Measurements from ENCODE around the gene MACC1. TPM values are rescaled to one million over a fixed set of nuclear protein-coding genes. Genes with fewer than 3 reads are reported as not detected.

The MACC1 gene
- total and polyA plus RNA-seq, 2 experiments from 2014 or later: 3.4 to 13.4 TPM

DNA sequence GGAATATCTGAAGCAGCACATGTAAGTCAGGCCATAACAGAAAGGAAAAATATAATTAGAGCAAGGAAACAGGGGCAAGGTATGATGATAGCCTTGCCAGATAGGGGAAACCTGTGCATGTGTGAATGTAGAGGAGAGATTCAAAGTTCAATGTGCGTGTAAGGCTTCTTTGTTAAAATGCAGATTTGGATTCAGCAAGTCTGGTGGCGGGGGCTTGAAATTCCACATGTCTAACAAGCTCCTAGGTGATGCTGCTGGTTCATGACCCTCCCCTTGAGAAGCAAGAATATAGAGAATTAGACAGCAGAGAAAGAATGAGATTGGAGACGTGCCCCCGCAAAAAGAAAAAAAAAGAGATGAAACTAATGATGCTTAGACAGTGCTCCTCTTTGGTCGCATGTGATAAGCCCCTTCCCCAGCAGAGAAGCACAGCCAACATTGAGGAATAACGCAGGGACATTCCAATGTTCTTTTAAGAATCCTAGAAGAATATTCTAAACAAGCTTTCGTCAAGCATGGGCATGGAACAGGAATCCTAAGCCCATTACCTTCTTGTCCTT is 21.1 kb upstream of the MACC1 start:
- Mint-ChIP-seq H3K36me3 (ENCODE audit: low read depth) (no peaks in the 10 kb centered on the region), H3K9me3 (no peaks in the 10 kb centered on the region), H3K4me3 (no peak overlapping the region), H3K27me3 (ENCODE audit: insufficient read depth, low read depth, poor library complexity) (no peaks in the 10 kb centered on the region), H3K4me1 (peaks cover 11% of the 10 kb centered on the region; the same call in 2 of the 3 replicates), H3K27ac (no peak overlapping the region)
- H3K4me3 ChIP-seq: no peak overlapping the region
- H2AFZ ChIP-seq: 0 out of 2 replicates have a peak overlapping the region, but pooled peaks have one; percentile 14
- H3F3A ChIP-seq (replicated peaks; ENCODE audit: low read depth): no peaks in the 10 kb centered on the region
- TF ChIP-seq, protein P1, sequence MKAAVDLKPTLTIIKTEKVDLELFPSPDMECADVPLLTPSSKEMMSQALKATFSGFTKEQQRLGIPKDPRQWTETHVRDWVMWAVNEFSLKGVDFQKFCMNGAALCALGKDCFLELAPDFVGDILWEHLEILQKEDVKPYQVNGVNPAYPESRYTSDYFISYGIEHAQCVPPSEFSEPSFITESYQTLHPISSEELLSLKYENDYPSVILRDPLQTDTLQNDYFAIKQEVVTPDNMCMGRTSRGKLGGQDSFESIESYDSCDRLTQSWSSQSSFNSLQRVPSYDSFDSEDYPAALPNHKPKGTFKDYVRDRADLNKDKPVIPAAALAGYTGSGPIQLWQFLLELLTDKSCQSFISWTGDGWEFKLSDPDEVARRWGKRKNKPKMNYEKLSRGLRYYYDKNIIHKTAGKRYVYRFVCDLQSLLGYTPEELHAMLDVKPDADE (IDR thresholded peaks at IDR 0.05): no peak
- H3K27ac ChIP-seq (ENCODE audit: low read depth): no peak overlapping the region
- DNase-seq (ENCODE audit: low spot score): no peak
- ATAC-seq: no peak
- no peaks in the 10 kb centered on the region for H3K79me2 ChIP-seq (replicated peaks; ENCODE audit: insufficient read depth)
- no peaks in the 10 kb centered on the region for H3K36me3 ChIP-seq (ENCODE audit: insufficient read depth)
- peaks cover 5% of the 10 kb centered on the region; the same call in 1 of the 2 replicates for H3K4me1 ChIP-seq (ENCODE audit: insufficient read depth)
- H4K20me1 ChIP-seq (replicated peaks; ENCODE audit: insufficient read depth): no peaks in the 10 kb centered on the region
- H3K4me2 ChIP-seq: no peak overlapping the region
- H3K27me3 ChIP-seq (ENCODE audit: insufficient read depth): no peaks in the 10 kb centered on the region
- peaks cover 7% of the 10 kb centered on the region; the same call in 1 of the 2 replicates for H3K9me2 ChIP-seq (ENCODE audit: insufficient read depth)

DNA sequence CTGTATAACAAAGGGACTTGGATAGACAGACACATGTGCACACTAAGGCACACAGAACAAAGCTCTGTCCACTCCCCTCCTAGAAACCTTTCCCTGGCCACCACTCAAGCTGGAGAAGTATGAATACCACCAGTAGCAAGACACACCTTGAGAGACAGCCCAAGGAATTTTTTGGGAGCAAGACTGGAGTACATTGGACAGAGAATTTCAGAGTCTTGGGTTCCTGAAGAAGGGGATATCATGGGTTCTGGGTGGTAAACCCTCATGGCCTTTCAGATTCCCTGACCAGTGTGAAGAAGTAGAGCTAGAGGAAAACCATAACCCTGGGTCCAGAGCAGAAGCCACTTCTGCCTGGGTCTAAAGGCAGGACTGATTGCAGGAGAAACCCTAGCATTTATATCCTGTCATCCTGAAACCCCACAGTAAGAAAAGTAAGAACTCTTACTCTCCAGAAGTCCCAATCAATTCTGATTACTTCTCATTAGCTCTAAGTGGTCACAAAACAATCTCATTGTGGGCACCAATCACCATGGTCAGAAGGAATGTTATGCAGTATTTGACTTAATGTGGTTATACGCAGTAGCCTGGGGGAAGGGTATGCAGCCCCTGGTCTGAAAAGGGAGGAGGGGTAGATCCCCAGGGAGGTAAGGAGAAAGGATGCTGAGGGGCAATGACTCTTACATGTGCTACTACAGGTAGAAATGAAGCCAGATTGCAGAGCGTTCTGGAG is 20.4 kb upstream of the MACC1 start:
- Histone ChIP-seq H3K27ac (ENCODE audit: low read depth) (no peak overlapping the region), H2AFZ (no peak overlapping the region), H3F3A (replicated peaks; ENCODE audit: low read depth) (no peaks in the 10 kb centered on the region), H3K9me2 (ENCODE audit: insufficient read depth) (peaks cover 7% of the 10 kb centered on the region; the same call in 1 of the 2 replicates), H3K27me3 (ENCODE audit: insufficient read depth) (no peaks in the 10 kb centered on the region), H4K20me1 (replicated peaks; ENCODE audit: insufficient read depth) (no peaks in the 10 kb centered on the region), H3K4me3 (no peak overlapping the region), H3K4me2 (no peak overlapping the region), H3K79me2 (replicated peaks; ENCODE audit: insufficient read depth) (no peaks in the 10 kb centered on the region), H3K4me1 (ENCODE audit: insufficient read depth) (peaks cover 5% of the 10 kb centered on the region; the same call in 1 of the 2 replicates), H3K36me3 (ENCODE audit: insufficient read depth) (no peaks in the 10 kb centered on the region)
- DNase-seq (ENCODE audit: low spot score) (no peak), ATAC-seq (no peak)
- no peak overlapping the region for H3K4me3 Mint-ChIP-seq
- H3K27me3 Mint-ChIP-seq (ENCODE audit: insufficient read depth, low read depth, poor library complexity): no peaks in the 10 kb centered on the region
- H3K27ac Mint-ChIP-seq: no peak overlapping the region
- peaks cover 11% of the 10 kb centered on the region; the same call in 2 of the 3 replicates for H3K4me1 Mint-ChIP-seq
- no peaks in the 10 kb centered on the region for H3K9me3 Mint-ChIP-seq
- H3K36me3 Mint-ChIP-seq (ENCODE audit: low read depth): no peaks in the 10 kb centered on the region
- TF ChIP-seq CREB1 (CRISPR knock-in tag; IDR thresholded peaks at IDR 0.05; ENCODE audit: low read depth) (no peak), POLR2AphosphoS5 (IDR thresholded peaks at IDR 0.05; ENCODE audit: low read depth) (no peak), JUNB (IDR thresholded peaks at IDR 0.05; ENCODE audit: unreplicated experiment) (no peak)
- TF ChIP-seq, protein P2, sequence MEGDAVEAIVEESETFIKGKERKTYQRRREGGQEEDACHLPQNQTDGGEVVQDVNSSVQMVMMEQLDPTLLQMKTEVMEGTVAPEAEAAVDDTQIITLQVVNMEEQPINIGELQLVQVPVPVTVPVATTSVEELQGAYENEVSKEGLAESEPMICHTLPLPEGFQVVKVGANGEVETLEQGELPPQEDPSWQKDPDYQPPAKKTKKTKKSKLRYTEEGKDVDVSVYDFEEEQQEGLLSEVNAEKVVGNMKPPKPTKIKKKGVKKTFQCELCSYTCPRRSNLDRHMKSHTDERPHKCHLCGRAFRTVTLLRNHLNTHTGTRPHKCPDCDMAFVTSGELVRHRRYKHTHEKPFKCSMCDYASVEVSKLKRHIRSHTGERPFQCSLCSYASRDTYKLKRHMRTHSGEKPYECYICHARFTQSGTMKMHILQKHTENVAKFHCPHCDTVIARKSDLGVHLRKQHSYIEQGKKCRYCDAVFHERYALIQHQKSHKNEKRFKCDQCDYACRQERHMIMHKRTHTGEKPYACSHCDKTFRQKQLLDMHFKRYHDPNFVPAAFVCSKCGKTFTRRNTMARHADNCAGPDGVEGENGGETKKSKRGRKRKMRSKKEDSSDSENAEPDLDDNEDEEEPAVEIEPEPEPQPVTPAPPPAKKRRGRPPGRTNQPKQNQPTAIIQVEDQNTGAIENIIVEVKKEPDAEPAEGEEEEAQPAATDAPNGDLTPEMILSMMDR (conservative IDR thresholded peaks at IDR 0.05; ENCODE audit: low read depth in 2 of 2): no peak
- TF ChIP-seq, protein P3, sequence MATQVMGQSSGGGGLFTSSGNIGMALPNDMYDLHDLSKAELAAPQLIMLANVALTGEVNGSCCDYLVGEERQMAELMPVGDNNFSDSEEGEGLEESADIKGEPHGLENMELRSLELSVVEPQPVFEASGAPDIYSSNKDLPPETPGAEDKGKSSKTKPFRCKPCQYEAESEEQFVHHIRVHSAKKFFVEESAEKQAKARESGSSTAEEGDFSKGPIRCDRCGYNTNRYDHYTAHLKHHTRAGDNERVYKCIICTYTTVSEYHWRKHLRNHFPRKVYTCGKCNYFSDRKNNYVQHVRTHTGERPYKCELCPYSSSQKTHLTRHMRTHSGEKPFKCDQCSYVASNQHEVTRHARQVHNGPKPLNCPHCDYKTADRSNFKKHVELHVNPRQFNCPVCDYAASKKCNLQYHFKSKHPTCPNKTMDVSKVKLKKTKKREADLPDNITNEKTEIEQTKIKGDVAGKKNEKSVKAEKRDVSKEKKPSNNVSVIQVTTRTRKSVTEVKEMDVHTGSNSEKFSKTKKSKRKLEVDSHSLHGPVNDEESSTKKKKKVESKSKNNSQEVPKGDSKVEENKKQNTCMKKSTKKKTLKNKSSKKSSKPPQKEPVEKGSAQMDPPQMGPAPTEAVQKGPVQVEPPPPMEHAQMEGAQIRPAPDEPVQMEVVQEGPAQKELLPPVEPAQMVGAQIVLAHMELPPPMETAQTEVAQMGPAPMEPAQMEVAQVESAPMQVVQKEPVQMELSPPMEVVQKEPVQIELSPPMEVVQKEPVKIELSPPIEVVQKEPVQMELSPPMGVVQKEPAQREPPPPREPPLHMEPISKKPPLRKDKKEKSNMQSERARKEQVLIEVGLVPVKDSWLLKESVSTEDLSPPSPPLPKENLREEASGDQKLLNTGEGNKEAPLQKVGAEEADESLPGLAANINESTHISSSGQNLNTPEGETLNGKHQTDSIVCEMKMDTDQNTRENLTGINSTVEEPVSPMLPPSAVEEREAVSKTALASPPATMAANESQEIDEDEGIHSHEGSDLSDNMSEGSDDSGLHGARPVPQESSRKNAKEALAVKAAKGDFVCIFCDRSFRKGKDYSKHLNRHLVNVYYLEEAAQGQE (IDR thresholded peaks at IDR 0.05; ENCODE audit: unreplicated experiment): no peak
- TF ChIP-seq, protein P1 (IDR thresholded peaks at IDR 0.05): no peak

Data from GM23338 (cell line).